CD14-positive monocyte (primary cell): ENCODE data around the gene ABL2. TPM values are rescaled to one million over a fixed set of nuclear protein-coding genes. Genes with fewer than 3 reads are reported as not detected.

Experiments used
- DNase-seq, 3 donors: peaks; one replicate each; pipeline ENCODE4 v3.0.0-alpha.2; 2011 to 2022
- H2AFZ ChIP-seq: 2 replicates; pipeline ENCODE4 v1.6.0; 2012; ENCODE audit warnings: mild to moderate bottlenecking, low read depth, low read length, inconsistent platforms; ENCODE audit not compliant: insufficient read depth, poor library complexity, severe bottlenecking
- H3K27ac ChIP-seq, 2 donors: 1 replicate in 1 of 2; 2 replicates in 1 of 2; pipeline ENCODE4 v1.5.1; 2012 to 2013; ENCODE audit warnings: low read length in 2 of 2, control low read depth in 1 of 2, inconsistent platforms in 1 of 2, low read depth in 1 of 2, mild to moderate bottlenecking in 1 of 2
- H3K27me3 ChIP-seq, 2 donors: one replicate each; pipeline versions ENCODE4 v1.6.0 to v1.6.1; 2011 to 2013; ENCODE audit warnings: low read length in 2 of 2; ENCODE audit not compliant: control insufficient read depth in 2 of 2, insufficient read depth in 2 of 2
- H3K36me3 ChIP-seq, 2 donors: replicated peaks in 1 of 2; 1 replicate in 1 of 2; 2 replicates in 1 of 2; pipeline versions ENCODE4 v1.5.1 to v1.6.1; 2012 to 2013; ENCODE audit warnings: low read length in 2 of 2, control low read depth in 1 of 2, inconsistent platforms in 1 of 2, mild to moderate bottlenecking in 1 of 2; ENCODE audit not compliant: insufficient read depth in 2 of 2, control insufficient read depth in 1 of 2
- H3K4me1 ChIP-seq, 2 donors: 1 replicate in 1 of 2; 2 replicates in 1 of 2; pipeline versions ENCODE4 v1.5.1 to v1.6.1; 2012 to 2013; ENCODE audit warnings: low read length in 2 of 2, control low read depth in 1 of 2, inconsistent platforms in 1 of 2, mild to moderate bottlenecking in 1 of 2, moderate library complexity in 1 of 2; ENCODE audit not compliant: insufficient read depth in 2 of 2, control insufficient read depth in 1 of 2
- H3K4me2 ChIP-seq: replicated peaks from 2 replicates; pipeline ENCODE3; 2012; ENCODE audit warnings: low read length, moderate library complexity, mild to moderate bottlenecking; ENCODE audit not compliant: poor library complexity, severe bottlenecking; ENCODE audit errors: extremely low read depth
- H3K4me3 ChIP-seq, 3 experiments: fragments of 200-600 bp in 1 of 3; sonication (generic) in 1 of 3; replicated peaks in 1 of 3; 1 replicate in 2 of 3; 2 replicates in 1 of 3; pipeline ENCODE4 v1.5.1; 2011 to 2013; ENCODE audit warnings: low read length in 3 of 3, mild to moderate bottlenecking in 3 of 3, control low read depth in 2 of 3, low read depth in 2 of 3, inconsistent platforms in 1 of 3, moderate library complexity in 1 of 3
- H3K79me2 ChIP-seq: 2 replicates; pipeline ENCODE4 v1.6.0; 2012; ENCODE audit warnings: mild to moderate bottlenecking, control low read depth, inconsistent platforms, low read length, moderate library complexity; ENCODE audit not compliant: insufficient read depth
- H3K9ac ChIP-seq: 2 replicates; pipeline ENCODE4 v1.6.0; 2017; ENCODE audit warnings: low read length, mild to moderate bottlenecking; ENCODE audit not compliant: insufficient read depth, poor library complexity, severe bottlenecking
- H3K9me3 ChIP-seq, 2 donors: replicated peaks in 1 of 2; 1 replicate in 1 of 2; 2 replicates in 1 of 2; pipeline versions ENCODE4 v1.5.1 to v1.6.1; 2012 to 2013; ENCODE audit warnings: low read length in 2 of 2, control low read depth in 1 of 2; ENCODE audit not compliant: control insufficient read depth in 1 of 2, insufficient read depth in 1 of 2
- H4K20me1 ChIP-seq: 2 replicates; pipeline ENCODE4 v1.6.0; 2012; ENCODE audit warnings: mild to moderate bottlenecking, low read length, control low read depth, moderate library complexity; ENCODE audit not compliant: insufficient read depth
- H3K27ac Mint-ChIP-seq, 7 donors: one replicate each; pipeline ENCODE4 v1.8.0; 2020; ENCODE audit warnings: mild to moderate bottlenecking in 7 of 7, mixed read lengths in 7 of 7, moderate library complexity in 6 of 7, inconsistent platforms in 2 of 7
- H3K27me3 Mint-ChIP-seq, 3 donors: one replicate each; pipeline ENCODE4 v1.8.0; 2021 to 2022; ENCODE audit warnings: low read depth in 3 of 3, mild to moderate bottlenecking in 3 of 3, mixed read lengths in 3 of 3, moderate library complexity in 3 of 3, inconsistent platforms in 1 of 3
- H3K36me3 Mint-ChIP-seq, 2 donors: one replicate each; pipeline ENCODE4 v1.8.0; 2020; ENCODE audit warnings: mixed read lengths in 2 of 2, inconsistent platforms in 1 of 2, mild to moderate bottlenecking in 1 of 2
- H3K4me1 Mint-ChIP-seq: one replicate; pipeline ENCODE4 v1.8.0; 2020; ENCODE audit warnings: mild to moderate bottlenecking, mixed read lengths
- H3K4me3 Mint-ChIP-seq, 2 donors: one replicate each; pipeline ENCODE4 v1.8.0; 2020; ENCODE audit warnings: mild to moderate bottlenecking in 2 of 2, mixed read lengths in 2 of 2, moderate library complexity in 1 of 2
- H3K9me3 Mint-ChIP-seq, 7 donors: one replicate each; pipeline ENCODE4 v1.8.0; 2020 to 2022; ENCODE audit warnings: mixed read lengths in 7 of 7, mild to moderate bottlenecking in 6 of 7, moderate library complexity in 6 of 7, inconsistent platforms in 2 of 7
- WGBS: methylation state at CpG from one replicate; pipeline ENCODE4 v1.1.5; 2013; ENCODE audit warnings: missing lambda C conversion rate; ENCODE audit not compliant: insufficient coverage; 5-methylcytosine and 5-hydroxymethylcytosine counted together
- intact Hi-C, 2 donors: fragments of 100-400 bp; cut with micrococcal nuclease; formaldehyde crosslinking; loops; one replicate each; pipeline versions ENCODE4 v1.15.0 to v1.15.1; 2023
- polyA plus RNA-seq, 3 donors: library from polyadenylated mRNA; depleted of rRNA in 1 of 3; unstranded in 2 of 3; stranded (reverse) in 1 of 3; fragments of 300-500 nt in 2 of 3; fragments of >200 nt in 1 of 3; fragmentation: Illumina TruSeq in 2 of 3; gene quantifications; 1 replicate in 2 of 3; 2 replicates in 1 of 3; pipeline ENCODE4 v1.2.3, GENCODE V29; 2012 to 2021
- TF ChIP-seq, protein P1 (sequence below): fragments of 200-600 bp; IDR thresholded peaks from one replicate; pipeline ENCODE4 v1.8.0; 2022; ENCODE audit warnings: antibody characterized with exemption, mild to moderate bottlenecking

ABL2 gene
- polyA plus RNA-seq, 3 donors, result 0.20 to 2.1 (median 1.4) TPM

DNA sequence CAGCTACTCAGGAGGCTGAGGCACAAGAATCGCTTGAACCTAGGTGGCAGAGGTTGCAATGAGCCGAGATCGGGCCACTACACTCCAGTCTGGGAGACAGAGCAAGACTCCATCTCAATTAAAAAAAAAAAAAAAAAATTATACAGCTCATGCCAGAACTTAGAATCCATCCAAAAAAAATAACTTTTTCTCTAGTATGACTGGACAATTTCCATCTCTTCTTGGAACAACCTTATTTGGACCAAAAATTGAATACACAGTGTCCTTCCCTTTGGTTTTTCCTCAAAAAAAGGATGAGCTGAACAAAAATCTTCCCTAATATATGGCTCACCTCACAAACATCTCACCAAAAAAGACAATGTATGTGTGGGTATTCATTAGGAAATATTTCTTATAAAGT is 73.9 kb downstream of the ABL2 start:
- H2AFZ ChIP-seq, result no peak overlapping the region
- H3K9me3 Mint-ChIP-seq, result no peaks in the 10 kb centered on the region
- no peaks in the 10 kb centered on the region for H3K27me3 Mint-ChIP-seq
- H3K36me3 ChIP-seq, result no peaks in the 10 kb centered on the region
- H3K9me3 ChIP-seq, result no peaks in the 10 kb centered on the region
- no peaks in the 10 kb centered on the region for H3K79me2 ChIP-seq
- no peak for DNase-seq
- no peaks in the 10 kb centered on the region for H3K4me1 ChIP-seq
- no peak overlapping the region for H3K27ac ChIP-seq
- H3K36me3 Mint-ChIP-seq, result peaks cover 2 to 4% of the 10 kb centered on the region in 2 donors
- no peaks in the 10 kb centered on the region for H3K27me3 ChIP-seq
- H4K20me1 ChIP-seq, result no peaks in the 10 kb centered on the region
- H3K4me3 ChIP-seq, result no peak overlapping the region
- H3K27ac Mint-ChIP-seq, result no peak overlapping the region
- intact Hi-C loops, result no loop called here
- no peak overlapping the region for H3K4me2 ChIP-seq
- 97% methylated on average over 3 of the region's 3 CpGs for WGBS
- H3K9ac ChIP-seq, result no peak overlapping the region
- TF ChIP-seq, protein P1, sequence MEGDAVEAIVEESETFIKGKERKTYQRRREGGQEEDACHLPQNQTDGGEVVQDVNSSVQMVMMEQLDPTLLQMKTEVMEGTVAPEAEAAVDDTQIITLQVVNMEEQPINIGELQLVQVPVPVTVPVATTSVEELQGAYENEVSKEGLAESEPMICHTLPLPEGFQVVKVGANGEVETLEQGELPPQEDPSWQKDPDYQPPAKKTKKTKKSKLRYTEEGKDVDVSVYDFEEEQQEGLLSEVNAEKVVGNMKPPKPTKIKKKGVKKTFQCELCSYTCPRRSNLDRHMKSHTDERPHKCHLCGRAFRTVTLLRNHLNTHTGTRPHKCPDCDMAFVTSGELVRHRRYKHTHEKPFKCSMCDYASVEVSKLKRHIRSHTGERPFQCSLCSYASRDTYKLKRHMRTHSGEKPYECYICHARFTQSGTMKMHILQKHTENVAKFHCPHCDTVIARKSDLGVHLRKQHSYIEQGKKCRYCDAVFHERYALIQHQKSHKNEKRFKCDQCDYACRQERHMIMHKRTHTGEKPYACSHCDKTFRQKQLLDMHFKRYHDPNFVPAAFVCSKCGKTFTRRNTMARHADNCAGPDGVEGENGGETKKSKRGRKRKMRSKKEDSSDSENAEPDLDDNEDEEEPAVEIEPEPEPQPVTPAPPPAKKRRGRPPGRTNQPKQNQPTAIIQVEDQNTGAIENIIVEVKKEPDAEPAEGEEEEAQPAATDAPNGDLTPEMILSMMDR, result no peak
- no peak overlapping the region for H3K4me3 Mint-ChIP-seq
- peaks cover 5% of the 10 kb centered on the region for H3K4me1 Mint-ChIP-seq

DNA sequence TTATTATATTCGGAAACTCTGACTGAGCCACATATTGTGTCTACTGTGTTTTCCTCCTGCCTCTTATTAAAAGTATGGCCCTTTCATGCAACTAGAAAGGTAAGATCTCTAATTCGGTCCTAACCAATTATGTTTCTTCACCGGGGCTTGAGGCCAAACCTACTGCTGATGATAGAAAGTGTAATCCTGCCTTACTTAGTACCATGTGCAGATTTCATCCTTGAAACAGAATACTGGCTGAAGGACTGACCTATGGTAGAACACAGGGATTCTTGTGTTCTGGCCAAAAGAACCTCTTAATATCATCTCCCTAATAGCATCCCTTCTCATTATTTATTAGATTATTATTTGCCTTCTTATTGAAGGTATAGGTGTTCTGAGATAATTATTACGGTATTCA is 75.0 kb downstream of the ABL2 start:
- WGBS, result no CpG with 5 or more reads among the region's 4 CpGs
- H3K4me3 Mint-ChIP-seq, result no peak overlapping the region

More for the DNA sequence above, 75.0 kb downstream of the ABL2 start:
- Histone ChIP-seq H3K4me1 (peaks cover 0 to 4% of the 10 kb centered on the region in 2 donors), H3K4me2 (no peak overlapping the region), H2AFZ (no peak overlapping the region), H3K9ac (no peak overlapping the region), H3K36me3 (no peaks in the 10 kb centered on the region), H4K20me1 (no peaks in the 10 kb centered on the region), H3K9me3 (peaks cover 0 to 3% of the 10 kb centered on the region in 2 donors), H3K4me3 (no peak overlapping the region), H3K27me3 (no peaks in the 10 kb centered on the region), H3K79me2 (no peaks in the 10 kb centered on the region), H3K27ac (no peak overlapping the region)
- no peaks in the 10 kb centered on the region for H3K9me3 Mint-ChIP-seq
- H3K27me3 Mint-ChIP-seq, result no peaks in the 10 kb centered on the region
- no peak for DNase-seq
- peaks cover 2 to 7% of the 10 kb centered on the region in 2 donors for H3K36me3 Mint-ChIP-seq
- TF ChIP-seq, protein P1, result no peak
- intact Hi-C loops, result no loop called here
- H3K27ac Mint-ChIP-seq, result no peak overlapping the region
- peaks cover 5% of the 10 kb centered on the region for H3K4me1 Mint-ChIP-seq
